Stimulated activated CD8-positive, alpha-beta memory T cell treated with anti-CD3 and anti-CD28 coated beads, Interleukin-15, amount 100 ng/mL, for 48 hours (primary cell): ENCODE results near the gene MYO7B.

Experiments
- DNase-seq, 2 donors: peaks; one replicate each; pipeline ENCODE4 v3.0.0-alpha.2; 2020; ENCODE audit warnings: low read depth in 2 of 2

Gene MYO7B

DNA sequence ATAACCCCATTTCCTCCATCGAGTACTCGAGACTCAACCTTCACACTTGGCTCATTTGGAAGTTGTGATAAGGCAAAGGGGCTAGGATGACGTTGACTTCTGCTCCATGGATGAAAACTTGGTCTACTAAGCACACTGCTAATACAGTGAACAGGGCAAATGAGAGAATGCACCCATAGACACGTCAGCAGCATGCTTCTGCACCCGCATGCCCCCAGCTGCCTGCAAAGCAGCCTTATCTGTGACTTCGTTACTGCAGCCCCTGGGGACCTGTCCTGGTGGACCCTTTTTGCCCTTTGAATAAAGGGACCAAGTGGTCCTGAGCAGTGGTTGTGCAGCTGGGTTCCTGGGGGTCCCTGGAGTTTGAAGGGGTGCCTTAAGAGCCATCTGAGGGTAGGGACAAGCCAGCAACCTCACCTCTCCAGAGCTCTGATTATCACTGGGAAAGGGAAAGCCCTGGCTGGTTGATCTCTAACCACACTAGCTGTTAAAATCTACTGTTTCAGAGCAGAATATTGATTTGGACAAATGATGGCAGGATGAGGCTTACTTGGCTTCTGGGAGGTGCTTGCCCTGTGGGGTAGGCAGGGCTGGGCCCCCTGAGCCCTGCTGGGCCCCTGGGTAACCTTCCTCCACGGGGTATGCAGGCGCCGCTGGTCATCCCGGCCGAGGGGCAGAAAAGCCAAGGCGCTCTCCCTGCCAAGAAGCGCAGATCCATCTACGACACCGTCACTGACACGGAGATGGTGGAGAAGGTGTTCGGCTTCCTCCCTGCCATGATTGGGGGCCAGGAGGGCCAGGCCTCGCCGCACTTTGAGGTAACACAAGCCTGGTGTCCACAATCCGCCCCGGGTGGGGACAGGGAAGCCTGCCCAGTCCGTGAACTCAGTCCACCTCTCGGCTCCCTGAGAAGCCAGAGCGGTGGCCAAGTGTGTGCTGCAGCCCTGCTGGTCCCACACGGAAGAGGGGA is 72.9 kb downstream of the MYO7B start:
- no peak for DNase-seq

DNA sequence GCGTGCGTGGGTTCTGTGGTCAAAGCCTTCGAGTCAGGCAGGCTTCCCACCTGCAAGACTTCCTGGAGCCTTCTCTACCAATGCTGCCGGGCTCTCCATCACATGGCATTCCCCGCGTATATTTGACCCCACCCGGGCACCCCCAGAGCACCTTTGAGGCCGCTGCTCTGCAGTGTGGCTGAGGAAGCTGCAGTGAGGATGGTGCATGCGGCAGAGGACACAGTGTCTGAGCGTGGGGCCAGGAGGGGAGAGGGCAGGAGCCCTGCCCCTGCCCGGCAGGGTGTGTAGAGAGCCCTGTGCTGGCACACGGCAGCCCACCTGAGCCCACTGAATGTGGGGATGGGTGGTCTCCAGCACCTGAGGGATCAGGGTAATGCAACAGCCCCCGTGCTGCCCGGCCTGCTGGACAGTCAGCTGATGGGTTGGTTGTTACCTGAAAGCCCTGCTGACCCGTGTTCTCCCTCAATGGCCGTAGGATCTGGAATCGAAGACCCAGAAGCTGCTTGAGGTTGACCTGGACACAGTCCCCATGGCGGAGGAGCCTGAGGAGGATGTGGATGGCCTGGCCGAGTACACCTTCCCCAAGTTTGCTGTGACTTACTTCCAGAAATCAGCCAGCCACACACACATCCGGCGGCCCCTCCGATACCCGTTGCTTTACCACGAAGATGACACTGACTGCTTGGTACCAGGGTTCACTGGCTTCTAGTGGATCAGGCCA is 73.7 kb downstream of the MYO7B start:
- DNase-seq = no peak

- DNase-seq = no peak
Measured at GRCh38 chr2:127609818-127610217, 74.3 kb downstream of the MYO7B start.

GRCh38 chr2:127610561-127610960 is 75.1 kb downstream of the MYO7B start:
- DNase-seq = no peak

DNA sequence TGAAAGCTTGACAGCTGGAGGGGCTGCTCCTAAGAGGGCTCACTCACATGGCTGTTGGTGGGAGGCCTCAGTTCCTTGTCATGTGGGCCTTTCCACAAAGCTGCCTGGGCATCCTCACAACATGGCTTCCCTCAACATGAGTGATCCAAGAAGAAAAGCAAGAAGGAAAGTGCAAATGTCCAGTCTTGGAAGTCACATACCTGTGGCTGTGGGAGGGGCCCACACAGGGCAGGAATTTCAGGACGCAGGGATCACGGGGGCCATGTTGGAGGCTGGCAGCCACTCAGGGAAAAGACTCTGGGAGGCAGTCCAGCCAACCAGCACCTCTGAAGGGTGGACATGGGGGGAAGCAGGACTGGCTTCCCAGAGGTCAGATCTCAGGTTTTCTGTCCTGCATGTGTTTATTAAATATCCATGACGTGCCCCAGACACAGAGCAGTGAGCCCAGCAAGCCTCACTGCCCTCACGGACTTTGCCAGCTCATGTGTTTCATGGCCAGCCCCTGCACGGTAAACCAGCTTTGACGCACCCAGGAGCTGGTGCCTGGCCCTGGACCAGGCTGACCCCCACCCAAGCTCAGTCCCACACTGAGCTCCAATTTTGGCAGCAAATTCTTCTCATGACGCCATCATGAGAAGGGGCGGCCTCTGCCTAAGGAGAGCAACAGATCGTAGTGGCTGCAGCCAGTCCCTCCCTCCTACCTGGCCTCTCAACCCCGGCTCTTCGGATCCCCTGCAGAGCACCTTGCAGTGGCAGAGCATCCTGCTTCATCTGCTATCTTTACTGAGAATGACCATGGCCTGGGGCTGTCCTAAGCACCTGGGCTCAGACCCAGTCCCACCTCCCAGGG is 75.8 kb downstream of the MYO7B start:
- no peak for DNase-seq

DNA sequence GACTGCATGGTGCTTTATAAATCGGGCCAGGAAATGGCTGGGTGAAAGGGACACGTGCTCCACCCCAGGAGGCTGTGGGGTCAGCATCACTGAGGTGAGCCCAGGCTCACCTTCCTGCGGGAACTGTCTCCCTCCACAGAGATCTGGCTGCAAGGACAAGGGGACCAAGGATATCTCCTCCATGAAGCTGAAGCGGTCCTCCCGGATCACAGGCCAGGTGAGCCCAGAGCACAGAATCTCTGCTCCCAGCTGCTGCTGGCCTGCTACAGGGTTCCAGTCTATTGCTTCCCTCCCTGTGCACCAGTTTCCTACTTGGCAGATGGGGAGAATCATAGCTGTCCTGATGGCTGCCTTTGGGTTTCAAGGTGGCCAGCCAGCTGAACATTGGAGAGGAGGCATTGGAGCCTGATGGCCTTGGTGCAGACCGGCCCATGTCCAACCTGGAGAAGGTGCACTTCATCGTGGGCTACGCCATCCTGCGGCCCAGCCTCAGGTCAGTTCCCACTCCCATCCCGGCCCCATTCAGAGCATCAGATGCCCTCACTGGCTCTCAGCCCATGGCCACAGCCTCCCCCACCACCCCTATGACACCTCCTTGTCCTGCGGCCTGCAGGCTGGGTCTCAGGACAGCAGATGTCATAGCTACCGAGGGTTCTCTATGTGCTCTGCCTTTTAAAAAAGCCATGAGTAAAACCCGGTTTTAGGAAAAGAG is 76.8 kb downstream of the MYO7B start:
- DNase-seq = no peak

GRCh38 chr2:127614246-127614645 is 78.8 kb downstream of the MYO7B start:
- DNase-seq = no peak

- DNase-seq = no peak
Measured at GRCh38 chr2:127614731-127615130, 79.2 kb downstream of the MYO7B start.

DNA sequence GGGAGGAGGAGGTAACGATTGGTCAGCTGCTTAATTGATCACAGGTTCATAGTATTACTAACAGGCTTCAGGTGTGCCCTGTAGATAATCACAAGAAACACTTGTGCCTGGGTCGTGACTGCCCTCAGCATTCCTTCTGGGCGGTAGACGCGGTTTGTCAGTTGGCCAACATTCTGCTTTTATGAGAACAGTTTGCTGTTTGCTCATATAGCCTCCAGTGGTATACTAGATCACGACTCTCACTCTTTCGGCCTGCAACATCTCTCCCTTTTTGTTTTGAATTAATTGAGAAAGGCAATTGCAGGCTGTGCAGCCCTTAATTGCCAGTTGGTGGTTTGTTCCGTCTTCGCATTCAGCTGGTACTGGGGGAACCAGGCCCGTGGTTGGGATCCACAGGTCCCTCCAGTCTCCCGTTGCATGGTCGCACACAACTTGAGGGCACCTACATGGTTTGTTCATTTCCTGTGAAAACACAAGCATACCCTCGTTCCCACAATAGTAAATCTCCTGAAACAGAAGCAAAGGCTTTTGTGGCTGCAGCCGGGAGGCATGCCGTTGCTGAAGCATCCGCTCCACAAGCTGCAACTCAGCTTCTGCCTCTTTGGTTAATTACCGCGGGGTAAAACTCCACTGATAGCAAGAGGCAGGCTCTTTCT is 80.2 kb downstream of the MYO7B start:
- no peak for DNase-seq

GRCh38 chr2:127618551-127619202 is 83.2 kb downstream of the MYO7B start:
- no peak for DNase-seq

DNA sequence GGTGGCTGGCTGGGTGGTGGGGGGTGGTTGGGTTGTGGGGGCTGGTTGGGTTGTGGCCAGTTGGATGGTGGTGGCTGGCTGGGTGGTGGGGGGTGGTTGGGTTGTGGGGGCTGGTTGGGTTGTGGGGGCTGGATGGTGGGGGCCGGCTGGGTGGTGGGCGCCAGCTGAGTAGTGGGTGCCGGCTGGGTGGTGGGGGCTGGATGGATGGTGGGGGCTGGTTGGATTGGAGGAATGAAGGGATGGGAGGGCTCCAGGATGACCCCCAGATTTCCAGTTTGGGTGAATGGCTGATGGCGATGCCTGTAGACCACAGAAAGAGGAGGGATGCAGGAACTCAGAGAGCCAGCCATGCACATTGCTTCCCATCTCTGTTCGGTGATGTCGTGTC is 83.7 kb downstream of the MYO7B start:
- no peak for DNase-seq

DNA sequence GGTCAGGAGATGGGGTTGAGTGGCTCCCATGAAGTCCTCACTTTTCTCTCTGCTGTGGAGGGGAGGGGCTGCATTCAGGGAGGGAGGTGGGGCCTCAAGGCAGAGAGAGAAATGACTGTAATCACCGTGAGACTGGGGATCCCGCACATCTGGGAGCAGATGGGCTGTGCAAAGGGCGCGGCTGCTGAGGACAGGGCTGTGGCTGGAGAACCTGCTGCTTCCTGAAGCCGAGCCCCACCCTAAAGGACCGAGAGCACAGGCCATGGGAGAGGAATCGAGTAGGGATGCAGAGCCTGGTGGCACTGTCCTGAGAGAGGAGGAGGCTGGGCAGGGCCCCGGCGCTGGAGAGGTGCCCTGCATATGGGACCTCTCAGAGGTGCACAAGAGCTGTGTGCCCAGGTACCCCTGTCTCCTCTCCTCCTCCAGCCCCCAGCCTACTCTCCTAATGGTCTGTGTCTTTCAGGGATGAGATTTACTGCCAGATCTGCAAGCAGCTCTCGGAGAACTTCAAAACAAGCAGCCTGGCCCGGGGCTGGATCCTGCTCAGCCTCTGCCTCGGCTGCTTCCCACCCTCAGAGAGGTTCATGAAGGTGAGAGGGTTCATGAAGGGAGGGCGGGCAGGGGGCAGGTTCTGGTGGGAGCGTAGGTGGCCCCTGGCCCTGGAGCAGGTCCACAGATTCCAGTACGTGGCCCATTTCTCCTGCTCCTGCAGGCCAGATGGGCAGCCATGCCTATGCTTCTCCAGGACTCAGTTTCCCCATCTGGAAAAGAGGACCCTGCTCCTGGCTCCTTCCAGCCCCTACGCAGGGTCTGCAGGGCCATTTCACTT is 84.6 kb downstream of the MYO7B start:
- DNase-seq = no peak

DNA sequence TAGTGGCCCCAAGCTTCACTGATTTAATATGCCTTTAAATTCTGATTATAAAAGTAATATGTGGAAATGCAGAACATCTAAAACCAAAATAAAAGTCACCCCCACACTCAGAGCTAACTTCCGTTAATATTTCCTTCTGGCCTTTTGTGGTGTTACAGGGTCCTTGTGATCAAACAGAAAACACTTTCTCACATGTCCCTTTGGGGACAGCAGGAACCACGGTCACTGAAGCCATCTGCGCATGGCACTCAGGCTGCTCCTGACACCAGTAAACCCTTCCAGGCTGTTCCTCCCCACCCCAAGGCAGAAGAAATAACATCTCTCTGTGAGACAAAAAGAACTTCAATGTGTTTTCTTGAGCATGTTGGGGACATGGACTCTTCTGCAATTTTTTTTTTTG is 85.4 kb downstream of the MYO7B start:
- DNase-seq = no peak

DNA sequence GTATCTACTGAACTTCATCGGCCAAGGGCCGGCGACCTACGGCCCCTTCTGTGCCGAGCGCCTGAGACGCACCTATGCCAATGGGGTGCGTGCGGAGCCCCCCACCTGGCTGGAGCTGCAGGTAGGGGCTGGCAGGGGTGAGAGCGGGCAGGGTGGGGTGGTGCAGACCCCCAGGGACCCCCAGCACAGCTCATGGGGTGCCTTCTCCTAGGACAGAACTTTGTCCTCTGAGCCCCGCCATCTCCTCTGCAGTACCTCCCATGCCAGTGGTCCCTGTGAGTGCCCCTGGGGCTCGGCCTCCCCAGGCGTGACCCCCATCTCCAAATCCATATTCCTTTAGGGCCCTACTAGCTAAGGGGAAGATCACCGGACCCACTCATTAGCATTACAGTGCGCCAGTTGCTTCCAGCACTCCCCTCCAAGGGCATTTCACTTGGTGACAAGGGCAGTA is 86.5 kb downstream of the MYO7B start:
- DNase-seq = no peak

DNA sequence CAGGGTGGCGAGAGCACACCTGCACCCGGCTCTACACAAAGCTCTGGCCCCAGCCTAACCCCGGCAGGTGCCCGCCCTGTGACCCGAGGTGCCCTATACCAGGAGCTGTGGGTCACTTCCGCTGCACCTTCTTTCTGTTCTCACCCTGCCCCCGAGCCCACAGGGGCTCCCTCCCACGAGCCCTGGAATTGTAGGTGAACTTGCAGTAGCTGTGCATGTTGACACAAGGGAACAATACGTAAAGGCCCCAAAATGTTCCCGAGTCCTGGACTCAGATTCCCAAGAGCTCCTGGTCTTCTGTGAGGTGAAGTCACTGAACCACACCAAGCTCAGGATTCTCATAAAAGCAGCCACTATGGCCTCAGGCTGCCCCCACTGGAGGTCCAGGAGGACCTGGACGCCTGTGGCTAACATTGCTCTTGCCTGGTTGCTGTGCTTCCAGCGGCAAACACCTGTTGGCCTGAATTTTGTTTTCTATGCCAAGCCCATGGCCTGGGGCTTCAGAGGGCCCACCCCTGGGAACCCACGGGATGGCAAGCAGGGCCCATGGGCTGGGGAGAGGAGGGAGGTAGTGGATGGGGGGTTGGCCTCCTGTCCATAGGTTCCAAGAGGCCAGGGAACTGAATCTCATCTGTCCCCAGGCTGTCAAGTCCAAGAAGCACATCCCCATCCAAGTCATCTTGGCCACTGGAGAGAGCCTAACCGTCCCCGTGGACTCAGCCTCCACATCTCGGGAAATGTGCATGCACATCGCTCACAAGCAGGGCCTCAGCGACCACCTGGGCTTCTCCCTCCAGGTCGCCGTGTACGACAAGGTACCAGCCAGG is 87.3 kb downstream of the MYO7B start:
- DNase-seq = no peak

DNA sequence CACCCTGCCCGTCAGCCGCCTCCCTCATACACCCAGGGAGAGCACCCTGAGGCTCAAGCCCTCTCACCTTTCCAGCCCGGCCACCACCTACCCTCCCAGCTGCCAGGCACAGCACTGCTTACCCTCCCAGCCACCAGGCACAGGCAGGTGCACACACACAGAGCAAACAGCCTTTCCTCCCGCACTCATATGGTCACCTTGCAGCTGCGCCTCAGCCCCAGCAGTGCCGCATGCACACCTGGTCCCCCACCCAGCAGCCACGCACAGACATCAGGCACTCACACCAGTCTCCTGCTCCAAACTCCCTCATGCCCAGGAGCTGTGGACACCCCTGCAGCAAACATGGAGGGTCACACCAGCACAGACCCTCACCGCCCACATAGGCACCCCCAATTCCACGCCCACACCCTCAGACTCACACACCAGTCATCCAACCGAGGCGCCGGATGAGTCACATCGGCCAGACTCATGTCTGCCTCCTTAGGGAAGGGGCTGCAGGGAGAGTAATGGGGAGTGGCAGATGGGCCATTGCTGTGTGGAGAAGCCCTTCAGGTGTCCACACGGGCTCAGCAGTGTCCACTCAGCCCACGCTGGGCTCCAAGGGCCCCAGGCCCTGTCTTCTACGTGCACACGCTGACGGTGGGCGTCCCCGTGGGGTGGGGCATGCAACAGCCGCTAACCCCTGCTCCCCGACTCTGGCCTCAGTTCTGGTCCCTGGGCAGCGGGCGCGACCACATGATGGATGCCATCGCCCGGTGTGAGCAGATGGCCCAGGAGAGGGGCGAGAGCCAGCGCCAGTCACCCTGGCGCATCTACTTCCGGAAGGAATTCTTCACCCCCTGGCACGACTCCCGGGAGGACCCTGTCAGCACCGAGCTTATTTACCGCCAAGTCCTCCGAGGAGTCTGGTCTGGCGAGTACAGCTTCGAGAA is 88.2 kb downstream of the MYO7B start:
- no peak for DNase-seq

DNA sequence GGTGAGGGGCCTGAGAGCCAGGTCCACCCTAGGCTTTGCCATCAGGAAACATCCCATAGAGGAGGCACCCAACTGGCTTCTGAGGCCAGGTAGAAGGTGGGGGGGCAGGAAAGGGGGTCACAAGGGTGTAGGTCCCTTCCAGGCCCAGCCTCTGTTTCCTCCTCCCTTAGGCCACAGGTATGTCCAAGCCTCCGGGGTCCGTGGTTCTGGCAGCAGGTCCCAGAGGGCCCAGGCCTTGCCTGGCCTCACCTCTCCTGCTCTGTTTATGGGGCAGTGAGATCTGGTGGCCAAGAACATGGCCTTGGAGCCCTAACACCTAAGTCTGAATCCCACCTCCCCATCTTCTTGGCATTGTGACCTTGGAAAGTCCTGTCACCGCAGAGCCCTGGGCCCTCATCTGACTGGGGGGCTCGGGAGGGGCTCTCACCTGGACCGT is 88.9 kb downstream of the MYO7B start:
- DNase-seq = no peak
